ENCODE measurements around the gene FAM3D. TPM values are rescaled to one million over a fixed set of nuclear protein-coding genes. Genes with fewer than 3 reads are reported as not detected.

The FAM3D gene
- total RNA-seq, 1 experiment from 2014 or later = not detected

DNA sequence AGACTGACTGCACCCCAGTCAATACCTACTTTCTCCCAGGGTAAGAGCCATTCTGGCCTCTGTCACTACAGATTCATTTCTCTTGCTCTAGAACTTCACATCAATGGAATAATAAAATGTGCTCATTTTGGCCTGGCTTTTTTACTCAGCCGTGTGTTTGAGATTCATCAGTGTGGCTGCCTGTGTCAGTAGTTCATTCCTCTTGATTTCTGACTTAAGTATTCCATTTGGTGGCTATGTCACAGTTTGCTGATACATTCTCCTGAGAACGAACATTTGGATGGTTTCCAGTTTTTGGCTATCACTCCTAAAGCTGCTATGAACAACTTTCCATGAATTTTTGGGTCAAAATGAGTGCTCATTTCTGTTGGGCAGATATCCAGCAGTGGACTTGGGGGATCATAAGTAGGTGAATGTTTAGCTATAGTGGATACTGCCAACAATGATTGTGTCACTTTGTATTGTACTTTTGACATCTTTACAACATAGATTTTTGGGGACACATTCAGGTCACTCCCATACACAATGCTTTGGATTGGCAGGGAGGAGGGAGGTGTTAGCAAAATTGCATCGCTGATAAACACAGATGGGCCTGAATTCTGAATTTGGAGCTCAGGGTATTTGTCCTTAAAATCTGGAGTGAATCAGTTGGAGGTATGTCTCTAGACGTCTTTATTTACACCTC is 69.6 kb downstream of the FAM3D start:
- DNase-seq (ENCODE audit: low read depth) = no peak

DNA sequence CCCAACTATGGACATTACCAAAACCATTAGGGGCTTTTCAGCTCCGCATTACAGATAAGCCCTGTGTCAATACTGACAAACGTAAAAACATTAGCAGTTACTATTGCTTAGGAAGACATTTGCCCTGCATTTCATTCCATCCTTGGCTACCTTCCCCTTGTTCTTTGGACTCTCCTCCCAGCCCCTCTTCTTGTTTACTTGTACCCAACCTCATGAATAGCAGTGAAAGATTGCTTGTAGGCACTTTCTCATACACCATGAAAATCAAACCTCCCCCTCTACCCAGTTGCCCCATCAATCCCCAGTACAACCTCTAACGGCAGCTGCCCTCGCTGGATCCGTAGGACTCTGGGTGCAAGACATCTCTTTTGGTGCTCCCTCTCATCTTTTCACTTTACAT is 72.5 kb downstream of the FAM3D start:
- no peak for DNase-seq (ENCODE audit: low read depth)

DNA sequence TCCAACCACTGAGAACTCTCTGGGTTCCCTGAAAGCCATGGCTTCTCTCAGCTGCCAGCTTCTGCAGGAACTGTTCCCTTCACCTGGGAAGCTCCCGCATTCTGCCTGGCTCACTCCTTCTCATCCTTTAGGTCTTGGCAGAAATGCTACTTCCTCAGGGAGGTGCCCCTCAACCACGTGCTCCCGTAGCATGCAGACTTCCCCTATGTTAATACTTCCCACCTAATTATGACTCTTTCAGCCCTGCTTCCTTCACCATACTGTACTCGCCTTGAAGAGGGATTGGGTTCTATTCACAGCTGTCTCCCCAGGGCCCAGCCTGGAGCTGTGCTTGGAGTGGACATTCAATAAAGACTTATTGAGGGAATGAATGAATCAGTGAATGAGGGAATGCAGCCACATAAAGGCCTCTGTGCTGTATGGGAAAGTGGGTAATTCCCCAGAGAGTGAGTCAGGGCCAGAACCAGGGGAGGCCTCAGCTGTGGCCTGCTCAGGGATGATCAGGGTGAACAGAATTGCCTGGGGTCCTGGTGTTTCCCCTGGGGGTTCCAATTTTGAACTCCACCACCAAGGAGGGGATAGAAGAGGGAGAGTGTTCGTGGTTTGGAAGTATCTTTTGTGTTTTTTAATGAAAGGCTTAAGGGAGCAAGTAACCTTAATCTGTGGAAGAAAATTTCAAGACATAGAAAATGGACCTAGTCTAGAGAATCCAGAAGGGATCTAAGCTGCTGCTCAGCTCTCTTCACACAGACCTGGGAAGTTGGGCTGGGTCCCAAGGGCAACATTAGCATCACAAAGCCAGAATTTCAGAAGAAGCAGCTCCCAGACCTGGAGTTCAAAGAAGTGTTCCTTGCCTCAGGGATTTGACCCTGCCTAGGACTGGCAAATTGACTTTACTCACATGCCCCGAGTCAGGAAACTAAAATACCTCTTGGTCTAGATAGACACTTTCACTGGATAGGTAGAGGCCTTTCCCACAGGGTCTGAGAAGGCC is 74.8 kb downstream of the FAM3D start:
- DNase-seq (ENCODE audit: low read depth) = peak; percentile 32

DNA sequence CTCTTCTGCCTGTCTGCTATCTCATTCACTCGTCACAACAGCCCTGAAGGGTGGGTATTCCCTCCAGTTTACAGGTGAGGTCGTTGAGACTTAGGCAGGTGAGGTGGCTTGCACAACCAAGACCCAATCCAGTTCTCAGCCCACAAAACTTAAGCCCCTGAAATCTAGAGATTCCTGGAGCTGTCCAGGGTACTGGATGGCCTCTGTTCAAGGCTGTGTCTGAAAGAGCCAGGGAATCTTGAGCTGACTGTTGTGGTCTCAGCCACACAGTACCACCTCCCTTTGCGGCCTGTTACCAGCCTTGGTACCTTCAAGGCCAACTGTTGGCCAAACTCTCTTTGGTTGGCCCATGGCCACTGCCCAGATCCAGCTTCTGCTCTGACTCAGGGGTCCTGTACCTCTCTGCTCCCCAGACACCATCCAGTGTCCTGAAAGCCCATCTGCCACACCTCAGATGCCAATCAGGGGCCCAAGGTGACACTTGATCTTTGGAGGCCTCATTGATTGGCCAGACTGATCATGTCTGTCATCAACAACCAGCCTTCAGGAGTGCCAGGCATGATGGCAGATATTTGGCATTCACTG is 78.5 kb downstream of the FAM3D start:
- DNase-seq (ENCODE audit: low read depth) = no peak

DNA sequence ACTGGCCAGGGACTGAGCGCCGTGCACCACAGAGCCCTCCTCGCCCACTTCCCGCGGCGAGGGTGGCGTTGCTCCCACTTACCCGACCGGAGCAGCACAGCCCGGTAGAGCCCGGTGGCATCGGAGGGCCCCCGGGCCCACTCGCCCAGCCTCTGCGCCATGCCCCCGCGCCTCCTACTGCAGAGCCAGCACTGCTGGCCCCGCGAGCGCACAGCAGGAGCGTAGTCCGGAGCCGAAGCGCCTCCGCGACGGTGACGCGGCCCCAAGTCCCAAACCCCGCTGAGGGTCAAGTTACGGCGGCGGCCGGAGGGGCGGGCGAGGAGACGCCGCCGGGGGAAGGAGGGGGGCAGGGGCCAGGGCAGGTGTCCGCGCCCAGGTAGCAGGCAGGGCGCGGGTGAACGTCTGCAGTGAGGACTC is 79.8 kb downstream of the FAM3D start:
- DNase-seq (ENCODE audit: low read depth) = no peak

DNA sequence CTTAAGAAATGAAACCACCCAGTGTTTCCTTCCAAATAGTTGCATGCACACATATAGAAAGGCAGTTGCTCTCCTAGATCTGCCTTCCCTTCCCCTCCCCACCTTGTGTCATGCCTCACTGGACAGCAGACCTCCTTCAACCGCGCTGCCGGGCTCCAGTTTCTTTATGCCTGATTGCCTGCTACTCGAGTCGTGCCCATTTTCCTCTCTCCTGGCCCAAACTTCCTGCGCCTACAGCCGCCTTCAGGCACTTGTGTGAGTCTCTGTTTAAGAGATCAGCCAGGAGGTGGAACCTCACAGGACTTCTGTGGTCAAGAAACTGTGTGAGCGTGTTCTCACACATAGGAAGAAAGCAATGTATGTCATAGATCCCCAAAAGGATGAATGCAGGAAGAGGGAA is 80.6 kb downstream of the FAM3D start:
- DNase-seq (ENCODE audit: low read depth) = peak; percentile 15

DNA sequence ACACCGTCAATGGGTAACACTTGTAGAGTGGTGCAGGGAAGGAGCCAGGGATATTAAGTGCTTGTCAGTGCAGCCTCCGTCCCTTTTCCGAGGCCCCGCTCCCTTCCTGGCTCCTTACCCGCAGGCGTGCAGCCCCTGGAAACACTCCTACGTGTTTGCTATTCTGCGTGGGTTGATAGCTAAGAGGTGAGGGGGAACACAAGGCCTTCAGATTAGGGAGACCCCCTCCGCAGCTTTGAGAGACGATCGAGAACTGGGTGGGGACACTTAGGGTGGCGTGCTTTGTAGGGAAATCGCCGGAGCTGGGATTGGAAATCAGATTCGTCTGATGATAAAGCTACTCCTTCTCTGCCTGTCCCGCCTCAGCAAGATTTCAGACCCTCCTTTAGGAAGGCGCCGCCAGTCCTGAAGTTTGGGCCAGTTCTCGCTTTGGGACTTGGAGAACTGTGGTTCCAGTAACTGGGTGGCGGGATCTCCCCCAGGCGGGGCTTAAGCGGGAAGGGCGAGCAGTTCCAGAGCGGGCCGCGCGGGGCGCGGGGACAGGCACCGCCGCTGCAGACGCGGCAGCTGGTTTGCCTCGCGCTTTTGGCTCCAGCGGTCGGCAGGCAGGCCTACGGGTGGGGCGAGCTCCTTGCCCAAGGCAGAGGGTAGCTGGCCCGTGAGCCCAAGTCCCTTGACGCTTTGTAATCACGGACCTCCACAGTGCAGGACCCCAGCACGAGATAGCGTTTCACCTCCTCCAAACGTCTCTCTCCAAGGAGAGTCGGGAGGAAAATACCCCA is 81.4 kb downstream of the FAM3D start:
- peak; percentile 75 for DNase-seq (ENCODE audit: low read depth)

DNA sequence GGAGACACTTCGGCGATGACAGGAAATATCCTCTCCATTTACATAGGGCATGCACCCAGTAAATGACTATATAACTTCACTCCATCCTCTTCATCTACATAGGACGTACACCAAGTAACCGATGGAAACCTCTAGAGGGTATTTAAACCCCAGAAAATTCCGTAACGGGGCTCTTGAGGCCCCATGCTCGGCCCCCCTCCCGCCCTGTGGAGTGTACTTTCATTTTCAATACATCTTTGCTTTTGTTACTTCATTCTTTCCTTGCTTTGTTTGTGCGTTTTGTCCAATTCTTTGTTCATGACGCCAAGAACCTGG is 81.9 kb downstream of the FAM3D start:
- DNase-seq (ENCODE audit: low read depth) = peak; percentile 15

Other genes with a start within 250 kb of the FAM3D start
- gene PDHB, start 232.9 kb downstream of the FAM3D start, total RNA-seq (2014; rRNA removed; shearing (Covaris generic)) = 78.8 and 81.6 TPM in 2 replicates
- 5.8 and 10.2 TPM in 2 replicates for gene KCTD6, start 174.7 kb downstream of the FAM3D start, total RNA-seq (2014; rRNA removed; shearing (Covaris generic))
- 61.4 and 69.8 TPM in 2 replicates for gene ACOX2, start 129.6 kb downstream of the FAM3D start, total RNA-seq (2014; rRNA removed; shearing (Covaris generic))
- gene FAM107A, start 89.4 kb downstream of the FAM3D start, total RNA-seq (2014; rRNA removed; shearing (Covaris generic)) = 0.02 TPM in 1 of 2 replicates, not detected in the other